ENCODE data around the gene LPIN3.

LPIN3 gene

DNA sequence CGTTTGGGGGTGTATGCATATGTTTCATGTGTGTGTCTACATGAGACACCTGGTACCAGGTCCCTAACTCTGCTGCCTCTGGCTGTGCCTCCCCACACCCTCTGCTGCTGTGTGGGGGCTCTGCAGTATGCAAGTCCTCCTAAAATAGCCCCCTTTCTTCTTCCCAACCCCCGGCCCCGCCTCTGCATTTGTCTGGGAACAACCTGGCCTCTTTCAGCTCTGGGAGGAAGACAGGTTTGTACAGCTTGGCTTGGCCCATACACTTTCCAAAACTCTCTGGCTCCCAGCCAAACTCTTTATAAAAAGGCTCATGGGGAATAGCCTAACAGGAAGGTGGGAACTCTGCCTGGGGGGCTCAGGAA, 53.1 kb downstream of the LPIN3 start:
- no peak for DNase-seq (ENCODE audit: low read depth)

DNA sequence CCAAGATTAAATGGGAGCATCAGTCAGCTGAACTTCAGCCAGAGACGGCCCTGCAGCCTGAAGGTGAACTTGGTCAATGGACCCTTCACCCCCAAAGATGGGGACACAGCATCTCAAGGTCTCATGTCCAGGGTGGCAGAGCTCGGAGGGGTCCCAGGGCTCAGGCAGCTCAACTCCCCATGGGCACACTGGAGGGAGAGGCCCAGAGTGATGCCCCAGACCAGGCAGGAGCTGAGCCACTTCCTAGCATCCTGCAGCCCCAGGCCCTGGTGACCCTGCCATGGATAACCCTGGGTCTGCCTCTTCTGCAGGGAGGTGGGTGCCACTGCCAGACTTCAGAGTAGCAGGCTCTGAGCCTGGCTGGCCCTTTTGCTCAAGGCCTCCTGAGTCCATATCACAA, 53.5 kb downstream of the LPIN3 start:
- DNase-seq (ENCODE audit: low read depth): no peak

DNA sequence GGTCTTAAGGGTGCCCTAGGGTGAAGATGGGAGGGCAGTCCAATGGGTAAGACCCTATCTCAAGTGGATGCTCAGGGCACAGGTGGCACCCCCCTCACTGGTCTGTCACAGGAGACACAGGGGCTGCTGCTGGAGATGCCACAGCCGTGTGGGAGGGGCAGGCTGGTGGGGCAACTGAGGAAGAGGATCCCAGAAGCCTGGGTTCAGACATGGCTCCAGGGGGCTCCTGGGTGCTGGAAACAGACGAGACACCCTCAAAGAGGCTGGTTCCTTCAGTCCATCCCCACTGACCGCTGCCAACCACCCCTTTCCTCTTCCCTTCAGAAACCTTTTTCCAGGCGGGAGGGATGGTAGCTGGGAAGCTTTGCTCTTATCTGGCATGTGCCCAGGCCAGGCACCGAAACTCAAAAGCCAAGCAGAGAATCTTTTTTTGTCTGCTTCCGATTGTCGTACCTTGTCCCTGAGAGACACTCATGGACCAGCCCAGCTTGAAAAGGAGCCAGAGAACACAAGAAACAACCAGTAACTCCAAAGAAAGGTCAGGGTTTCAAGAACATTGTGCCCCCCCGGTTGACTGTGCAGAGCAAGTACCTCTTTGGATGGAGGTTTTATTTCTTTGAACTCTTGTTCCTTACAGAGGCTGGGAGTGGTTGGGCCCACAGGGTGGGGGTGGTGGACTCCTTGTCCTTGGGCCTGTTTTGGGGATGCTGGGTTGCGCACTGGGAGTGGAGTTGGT, 54.5 kb downstream of the LPIN3 start:
- no peak for DNase-seq (ENCODE audit: low read depth)

DNA sequence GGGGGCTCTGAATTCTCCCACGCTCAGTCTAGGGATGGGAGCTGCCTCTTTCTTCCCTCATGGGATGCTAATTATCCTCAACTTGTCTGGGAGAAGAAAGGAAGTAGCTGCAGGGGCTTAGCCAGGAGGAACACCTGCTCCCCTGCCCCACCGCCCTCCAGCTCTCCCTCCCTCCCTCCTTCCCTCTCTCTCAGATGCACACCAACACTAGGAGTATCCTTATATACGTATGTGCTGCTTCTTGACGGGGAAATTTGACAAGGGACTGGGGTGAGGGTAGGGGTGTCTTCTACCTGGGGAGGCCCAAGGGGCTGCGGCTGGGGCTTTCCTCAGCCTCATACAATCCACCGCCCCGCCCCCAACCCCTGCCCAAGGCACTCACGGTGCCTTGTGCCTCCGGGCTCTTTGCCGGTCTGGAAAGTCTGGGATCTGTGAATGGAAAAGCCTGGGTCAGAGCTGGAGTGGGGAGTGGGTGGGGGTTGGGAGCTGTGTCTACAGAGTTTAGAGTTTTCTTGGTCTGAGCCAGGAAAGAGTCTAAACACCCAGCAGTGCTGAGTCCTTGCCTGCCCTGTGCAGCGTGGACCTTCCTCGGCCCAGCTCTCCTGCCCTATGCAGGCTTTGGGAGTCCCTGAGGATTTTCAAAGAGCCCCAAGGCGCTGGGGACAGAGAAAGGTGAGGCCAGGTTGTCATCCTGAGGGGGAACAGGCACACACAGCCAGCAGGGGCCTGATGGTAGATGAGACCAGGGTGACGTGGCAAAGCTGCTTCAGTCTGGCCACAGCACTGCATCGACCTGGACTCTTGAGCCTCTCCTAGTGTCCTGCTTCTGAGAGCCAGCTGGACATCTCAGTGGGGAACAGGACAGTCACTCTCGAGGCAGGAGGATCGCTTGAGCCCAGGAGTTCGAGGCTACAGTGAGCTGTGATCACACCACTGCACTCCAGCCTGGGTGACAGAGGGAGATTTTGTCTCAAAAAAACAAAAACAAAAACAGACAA, 55.3 kb downstream of the LPIN3 start:
- no peak for DNase-seq (ENCODE audit: low read depth)

DNA sequence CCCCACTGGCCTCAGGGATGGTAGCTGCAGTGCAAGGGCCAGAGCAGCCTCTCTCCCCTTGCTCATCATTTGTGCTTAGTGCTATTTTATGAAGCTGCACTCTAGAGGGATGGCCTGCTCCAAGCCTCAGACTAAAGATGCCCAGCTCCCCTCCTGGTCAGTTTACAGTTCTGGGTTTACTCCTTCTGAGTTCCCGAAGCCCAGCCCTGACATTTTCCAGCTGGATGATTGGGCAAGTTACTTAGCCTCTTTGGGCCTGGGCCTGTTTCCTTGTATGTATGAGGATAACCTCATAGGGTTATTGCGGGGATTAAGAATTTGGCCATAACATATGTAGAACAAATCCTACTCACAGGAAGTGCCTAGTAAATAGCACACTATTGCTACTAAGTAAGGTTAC, 57.8 kb downstream of the LPIN3 start:
- DNase-seq (ENCODE audit: low read depth): peak; percentile 27

DNA sequence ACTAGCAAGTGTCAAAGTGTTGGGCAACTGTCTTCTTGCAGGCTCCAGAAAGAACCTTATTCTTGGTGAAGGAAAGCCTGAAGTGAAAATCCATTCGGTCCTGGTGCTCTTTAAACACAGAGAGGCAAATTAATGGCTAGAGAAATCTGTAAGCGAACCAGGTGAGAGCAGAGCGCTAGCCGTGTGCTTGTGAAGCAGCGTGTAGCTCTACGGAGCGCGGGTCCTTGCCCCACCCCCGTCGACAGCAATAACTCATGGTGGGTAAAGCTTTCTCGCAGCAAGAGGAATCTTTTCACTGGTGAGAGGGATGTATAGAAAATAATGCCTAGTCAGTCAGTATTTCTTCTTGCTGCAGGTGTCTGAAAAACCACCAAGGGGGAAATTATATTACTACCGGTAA, 63.0 kb downstream of the LPIN3 start:
- DNase-seq (ENCODE audit: low read depth): no peak

DNA sequence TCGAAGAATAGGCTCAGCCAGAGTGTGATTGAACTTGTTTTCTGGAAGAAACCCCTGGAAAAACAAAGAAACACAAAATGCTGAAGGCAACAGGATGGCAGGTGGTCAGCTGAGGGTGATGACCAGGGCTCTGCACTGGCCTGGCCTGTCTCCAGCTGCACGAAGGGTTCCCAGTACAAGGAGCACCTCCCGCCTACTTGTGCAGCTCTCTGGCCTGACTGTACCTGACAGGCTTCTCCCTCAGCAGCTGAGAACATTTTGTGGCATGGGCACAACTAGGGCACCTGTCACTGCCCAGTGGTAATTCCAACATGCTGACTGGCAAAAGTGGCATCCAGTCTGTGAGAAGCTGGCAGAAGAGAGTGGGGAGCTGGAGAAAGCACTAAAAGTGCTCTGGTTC, 64.8 kb downstream of the LPIN3 start:
- DNase-seq (ENCODE audit: low read depth): no peak

DNA sequence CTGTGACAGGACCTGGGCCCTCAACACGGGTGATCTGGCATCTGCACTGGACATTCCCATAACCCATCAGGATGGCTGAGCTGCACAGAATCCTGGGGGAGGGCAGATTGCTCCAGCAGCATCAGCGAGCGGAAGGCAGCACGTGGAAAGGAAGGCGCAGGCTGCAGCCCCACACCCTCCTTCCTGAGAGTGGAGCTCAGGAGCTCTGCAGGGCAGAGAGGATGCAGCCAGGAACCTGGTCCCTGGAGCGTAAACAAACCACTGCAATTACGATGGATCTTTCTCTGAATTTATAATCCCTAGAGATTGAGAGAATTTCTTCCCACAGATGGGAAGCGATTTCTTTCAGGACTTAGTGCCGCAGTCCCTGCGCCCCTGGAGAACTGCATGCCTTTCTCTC, 65.7 kb downstream of the LPIN3 start:
- no peak for DNase-seq (ENCODE audit: low read depth)

DNA sequence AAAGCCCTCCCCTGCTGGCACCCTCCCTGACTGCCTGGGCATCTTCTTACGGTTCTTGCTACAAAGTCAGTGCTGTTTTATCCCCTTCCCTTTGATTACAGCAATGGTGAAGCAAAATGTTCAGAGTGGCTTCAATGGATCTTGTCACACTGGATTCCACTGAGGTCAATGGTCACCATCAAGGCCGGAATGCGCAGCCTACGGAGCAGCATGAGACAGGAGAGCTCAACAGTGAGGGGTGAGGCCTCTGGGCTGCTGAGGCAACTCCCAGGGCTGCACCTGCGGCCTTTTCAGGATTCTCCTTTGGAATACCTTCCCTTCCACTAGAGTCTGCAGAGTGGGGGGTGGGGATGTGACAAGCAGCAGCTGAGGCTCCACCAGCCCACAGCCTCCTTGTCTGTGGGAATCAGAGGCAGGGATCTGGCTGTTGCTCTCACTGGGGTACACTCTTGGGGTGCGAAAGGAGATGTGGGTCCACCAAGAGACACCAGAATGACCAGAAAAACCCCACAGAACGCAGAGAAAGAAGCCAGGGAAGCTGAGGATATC, 66.3 kb downstream of the LPIN3 start:
- DNase-seq (ENCODE audit: low read depth): no peak

DNA sequence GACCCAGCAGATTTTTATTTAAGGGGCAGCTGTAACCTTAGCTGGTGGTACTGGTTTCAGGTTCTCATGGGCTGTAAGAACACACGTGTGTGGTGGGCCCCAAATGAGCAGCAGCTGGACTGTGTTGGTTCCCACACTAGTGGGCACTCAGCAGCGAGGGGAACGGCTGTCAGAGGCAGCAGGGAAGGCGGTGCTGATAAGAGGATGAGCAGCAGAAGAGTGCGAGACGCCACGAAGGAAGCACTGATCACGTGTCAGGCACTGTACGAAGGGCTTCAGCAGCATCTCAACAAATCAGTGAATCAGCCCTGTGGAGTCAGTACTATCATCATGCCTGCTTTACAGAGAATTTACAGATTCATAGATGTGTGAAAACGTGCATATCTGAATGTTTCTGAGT, 67.0 kb downstream of the LPIN3 start:
- no peak for DNase-seq (ENCODE audit: low read depth)

DNA sequence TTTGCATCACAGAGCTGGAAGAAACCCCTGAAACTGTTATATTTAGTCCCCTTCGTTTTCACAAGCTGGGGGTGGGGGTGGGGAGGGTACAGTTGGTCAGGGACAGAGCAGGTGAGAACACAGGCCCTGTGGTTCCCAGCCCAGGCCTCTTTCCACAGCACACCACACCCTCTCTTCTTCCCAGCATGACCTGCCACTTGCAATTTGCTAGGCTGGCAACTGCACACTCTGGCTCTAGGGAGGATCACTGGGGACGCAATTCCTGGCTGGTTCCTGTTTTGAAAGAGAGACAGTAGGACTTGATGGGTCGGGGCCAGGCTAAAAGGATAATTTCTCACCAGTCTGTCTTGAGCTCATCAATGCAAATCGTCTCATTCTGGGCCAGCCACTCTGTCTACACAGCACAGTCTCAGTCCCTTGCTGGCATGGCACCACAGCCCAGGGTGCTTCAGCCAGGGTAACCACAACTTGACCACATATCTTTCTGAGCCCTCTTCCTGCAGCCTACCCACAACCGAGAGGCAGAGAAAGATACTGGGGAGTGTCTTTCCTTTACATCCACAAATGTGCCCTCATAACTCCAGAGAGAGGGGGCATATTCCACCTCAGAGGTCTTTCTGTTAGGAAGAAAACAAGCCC, 67.7 kb downstream of the LPIN3 start:
- DNase-seq (ENCODE audit: low read depth): no peak

DNA sequence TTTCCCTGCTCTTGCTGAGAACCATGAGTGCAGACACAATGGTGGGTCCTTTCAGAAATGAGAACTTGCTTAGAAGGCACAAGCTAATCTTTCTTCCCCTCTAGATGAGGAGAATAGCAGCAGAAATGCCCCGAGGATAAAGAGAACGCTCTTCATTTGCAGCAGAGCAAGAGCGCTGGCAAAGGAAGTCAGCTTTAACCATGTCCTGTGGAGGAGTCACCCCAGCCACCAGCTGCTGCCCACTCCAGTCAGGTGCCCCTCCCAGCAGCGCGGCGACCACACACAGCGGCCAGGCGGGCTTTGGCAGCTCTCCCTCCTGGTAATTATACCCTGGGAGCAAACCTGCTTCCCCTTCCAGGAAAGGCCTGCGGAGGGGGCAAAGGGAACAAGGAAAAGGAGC, 68.4 kb downstream of the LPIN3 start:
- no peak for DNase-seq (ENCODE audit: low read depth)

Measured in fibroblast of the conjunctiva (primary cell).